H1 (cell line): ENCODE data around the gene GCHFR.

Source experiments
- CREB1 ChIP-seq: IDR thresholded peaks from 2 replicates; pipeline ENCODE4 v1.6.1; 2012; ENCODE audit warnings: inconsistent platforms
- CTCF ChIP-seq, 3 experiments: IDR thresholded peaks; 1 replicate in 2 of 3; 2 replicates in 1 of 3; pipeline versions ENCODE4 v1.5.1 to v1.6.1; 2011; ENCODE audit warnings: low read length in 3 of 3, mild to moderate bottlenecking in 3 of 3, inconsistent platforms in 2 of 3, low read depth in 1 of 3, moderate library complexity in 1 of 3; ENCODE audit not compliant: insufficient read depth in 1 of 3; ENCODE audit errors: control extremely low read depth in 1 of 3
- EP300 ChIP-seq, 2 experiments: IDR thresholded peaks; 1 replicate in 1 of 2; 2 replicates in 1 of 2; pipeline ENCODE4 v1.6.1; 2011 to 2012; ENCODE audit warnings: low read depth in 2 of 2, low read length in 2 of 2, mild to moderate bottlenecking in 2 of 2, borderline replicate concordance in 1 of 2, inconsistent platforms in 1 of 2, moderate library complexity in 1 of 2
- JUND ChIP-seq: IDR thresholded peaks from 2 replicates; pipeline ENCODE4 v1.6.1; 2011; ENCODE audit warnings: mild to moderate bottlenecking, improper control_type of control experiment, low read length
- KDM4A ChIP-seq: IDR thresholded peaks from one replicate; pipeline ENCODE4 v1.7.1; 2012; ENCODE audit warnings: low read depth, mild to moderate bottlenecking, moderate library complexity, low read length, inconsistent platforms; ENCODE audit not compliant: severe bottlenecking
- RBBP5 ChIP-seq: IDR thresholded peaks from 2 replicates; pipeline ENCODE4 v1.7.1; 2012; ENCODE audit warnings: low read depth, mild to moderate bottlenecking, inconsistent platforms, low read length, moderate library complexity, borderline replicate concordance
- YY1 ChIP-seq: IDR thresholded peaks from 2 replicates; pipeline ENCODE4 v1.6.1; 2011; ENCODE audit warnings: low read depth, mild to moderate bottlenecking, low read length

- TF ChIP-seq EP300 (IDR thresholded peaks at IDR 0.05; ENCODE audit: borderline replicate concordance in 1 of 2, low read depth in 2 of 2, low read length in 2 of 2), result no peak
- TF ChIP-seq KDM4A, result no peak
- no peak for TF ChIP-seq CREB1
- no peak for TF ChIP-seq RBBP5
- TF ChIP-seq YY1, result no peak
- TF ChIP-seq JUND, result no peak
- no peak for TF ChIP-seq CTCF (IDR thresholded peaks at IDR 0.05; ENCODE audit: control extremely low read depth in 1 of 3, insufficient read depth in 1 of 3, low read depth in 1 of 3, low read length in 3 of 3)
Measured at GRCh38 chr15:40750885-40751284, 13.0 kb upstream of the GCHFR start.
